Hepatocyte (in vitro differentiated cells): ENCODE measurements around the gene PNMA6E.

ENCODE experiments used
- EZH2 ChIP-seq: fragments of 200-600 bp; sonication (generic); IDR thresholded peaks from 2 replicates; pipeline ENCODE4 v1.6.1; 2016; ENCODE audit warnings: antibody characterized with exemption, mild to moderate bottlenecking, borderline replicate concordance
- EZH2phosphoT487 ChIP-seq: fragments of 200-600 bp; sonication (generic); IDR thresholded peaks from one replicate; pipeline ENCODE4 v1.6.1; 2018; ENCODE audit warnings: antibody characterized with exemption, mild to moderate bottlenecking, low read depth, moderate library complexity; ENCODE audit not compliant: unreplicated experiment, severe bottlenecking
- TF ChIP-seq, protein P1 (sequence below): fragments of 200-600 bp; sonication (generic); IDR thresholded peaks from 2 replicates; pipeline ENCODE4 v1.5.1; 2016; ENCODE audit warnings: antibody characterized with exemption, mild to moderate bottlenecking; ENCODE audit not compliant: poor library complexity

DNA sequence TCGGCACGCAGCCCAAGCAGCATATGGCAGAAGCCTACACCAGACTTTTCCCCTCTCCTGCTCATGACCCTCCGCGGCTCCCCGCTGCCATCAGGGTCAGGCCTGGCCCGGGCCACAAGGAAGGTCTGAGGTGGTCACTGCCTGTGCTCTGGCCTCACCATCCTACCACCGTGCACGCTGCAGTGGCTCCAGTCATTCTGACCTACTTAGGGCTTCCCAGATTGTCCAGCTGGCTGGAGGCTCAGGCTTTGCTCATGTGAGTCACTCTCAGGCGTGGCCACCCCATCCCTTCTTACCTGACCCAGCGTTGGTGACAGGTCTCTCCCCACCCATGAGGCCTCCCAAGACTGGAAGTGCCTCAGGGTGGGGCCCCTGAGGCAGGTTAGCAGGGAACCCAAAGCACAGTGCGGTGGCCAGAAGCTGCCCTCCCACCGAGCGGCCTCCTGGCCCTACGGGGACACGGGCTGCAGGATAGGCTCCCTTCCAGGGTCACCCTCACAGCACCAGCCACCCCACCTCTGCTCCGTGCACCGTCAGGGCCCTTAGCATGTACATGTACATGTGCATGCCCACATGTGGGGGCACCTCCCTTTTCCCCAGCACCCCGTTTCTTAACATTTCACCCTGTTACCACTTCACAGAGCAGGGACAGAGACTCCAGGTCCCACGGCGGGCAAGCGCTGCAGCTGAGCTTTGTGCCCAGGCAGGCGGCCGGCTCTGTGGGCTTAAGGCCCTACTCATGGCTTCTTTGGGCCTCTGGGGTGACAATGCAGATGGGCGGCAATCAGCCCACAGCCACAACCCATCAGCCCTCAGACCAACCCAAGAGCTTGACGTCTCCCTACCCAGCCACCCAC lies 42.6 kb upstream of the PNMA6E start:
- TF ChIP-seq, protein P1, sequence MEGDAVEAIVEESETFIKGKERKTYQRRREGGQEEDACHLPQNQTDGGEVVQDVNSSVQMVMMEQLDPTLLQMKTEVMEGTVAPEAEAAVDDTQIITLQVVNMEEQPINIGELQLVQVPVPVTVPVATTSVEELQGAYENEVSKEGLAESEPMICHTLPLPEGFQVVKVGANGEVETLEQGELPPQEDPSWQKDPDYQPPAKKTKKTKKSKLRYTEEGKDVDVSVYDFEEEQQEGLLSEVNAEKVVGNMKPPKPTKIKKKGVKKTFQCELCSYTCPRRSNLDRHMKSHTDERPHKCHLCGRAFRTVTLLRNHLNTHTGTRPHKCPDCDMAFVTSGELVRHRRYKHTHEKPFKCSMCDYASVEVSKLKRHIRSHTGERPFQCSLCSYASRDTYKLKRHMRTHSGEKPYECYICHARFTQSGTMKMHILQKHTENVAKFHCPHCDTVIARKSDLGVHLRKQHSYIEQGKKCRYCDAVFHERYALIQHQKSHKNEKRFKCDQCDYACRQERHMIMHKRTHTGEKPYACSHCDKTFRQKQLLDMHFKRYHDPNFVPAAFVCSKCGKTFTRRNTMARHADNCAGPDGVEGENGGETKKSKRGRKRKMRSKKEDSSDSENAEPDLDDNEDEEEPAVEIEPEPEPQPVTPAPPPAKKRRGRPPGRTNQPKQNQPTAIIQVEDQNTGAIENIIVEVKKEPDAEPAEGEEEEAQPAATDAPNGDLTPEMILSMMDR: no peak
- TF ChIP-seq EZH2phosphoT487 (no peak), EZH2 (no peak)
